Measurements from ENCODE around the gene CISTR.

- TF ChIP-seq EZH2 (IDR thresholded peaks at IDR 0.05) (no peak), POLR2AphosphoS5 (IDR thresholded peaks at IDR 0.05; ENCODE audit: borderline replicate concordance, low read depth, low read length) (no peak), FOXP2 (optimal IDR thresholded peaks at IDR 0.05; ENCODE audit: control extremely low read depth, extremely low read length, insufficient read depth) (no peak)
These were observed 4.7 kb upstream of the CISTR start for GRCh38 chr12:53756300-53757100.

Data from SK-N-MC (cell line).